Panc1 (cell line): ENCODE data around the gene GPC2.

Source experiments
- CTCF ChIP-seq: fragments of 450-650 bp; IDR thresholded peaks from 2 replicates; pipeline ENCODE4 v1.5.1; 2017; ENCODE audit warnings: mild to moderate bottlenecking
- POLR2AphosphoS5 ChIP-seq: IDR thresholded peaks from 2 replicates; pipeline ENCODE4 v1.6.1; 2012; ENCODE audit warnings: mild to moderate bottlenecking, low read depth, low read length, moderate library complexity
- SIN3A ChIP-seq: IDR thresholded peaks from 2 replicates; pipeline ENCODE4 v1.6.1; 2012; ENCODE audit warnings: low read depth, mild to moderate bottlenecking, low read length, moderate library complexity, borderline replicate concordance; ENCODE audit not compliant: insufficient read depth
- TCF7L2 ChIP-seq: IDR thresholded peaks from 2 replicates; pipeline ENCODE4 v1.6.1; 2011; ENCODE audit warnings: mild to moderate bottlenecking, low read depth, low read length, inconsistent platforms
- TF ChIP-seq, protein P1 (sequence below), 2 experiments: IDR thresholded peaks; 2 replicates each; pipeline ENCODE4 v1.6.1; 2011 to 2012; ENCODE audit warnings: low read depth in 2 of 2, control low read depth in 1 of 2, low read length in 1 of 2, mild to moderate bottlenecking in 1 of 2, moderate library complexity in 1 of 2; ENCODE audit not compliant: insufficient read depth in 1 of 2

GRCh38 chr7:100177045-100178001 is at the start of gene GPC2, which contains the start of gene STAG3:
- TF ChIP-seq CTCF (no peak), POLR2AphosphoS5 (peak; percentile 37; the same call in 1 of the 2 replicates), TCF7L2 (no peak), SIN3A (no peak)
- TF ChIP-seq, protein P1, sequence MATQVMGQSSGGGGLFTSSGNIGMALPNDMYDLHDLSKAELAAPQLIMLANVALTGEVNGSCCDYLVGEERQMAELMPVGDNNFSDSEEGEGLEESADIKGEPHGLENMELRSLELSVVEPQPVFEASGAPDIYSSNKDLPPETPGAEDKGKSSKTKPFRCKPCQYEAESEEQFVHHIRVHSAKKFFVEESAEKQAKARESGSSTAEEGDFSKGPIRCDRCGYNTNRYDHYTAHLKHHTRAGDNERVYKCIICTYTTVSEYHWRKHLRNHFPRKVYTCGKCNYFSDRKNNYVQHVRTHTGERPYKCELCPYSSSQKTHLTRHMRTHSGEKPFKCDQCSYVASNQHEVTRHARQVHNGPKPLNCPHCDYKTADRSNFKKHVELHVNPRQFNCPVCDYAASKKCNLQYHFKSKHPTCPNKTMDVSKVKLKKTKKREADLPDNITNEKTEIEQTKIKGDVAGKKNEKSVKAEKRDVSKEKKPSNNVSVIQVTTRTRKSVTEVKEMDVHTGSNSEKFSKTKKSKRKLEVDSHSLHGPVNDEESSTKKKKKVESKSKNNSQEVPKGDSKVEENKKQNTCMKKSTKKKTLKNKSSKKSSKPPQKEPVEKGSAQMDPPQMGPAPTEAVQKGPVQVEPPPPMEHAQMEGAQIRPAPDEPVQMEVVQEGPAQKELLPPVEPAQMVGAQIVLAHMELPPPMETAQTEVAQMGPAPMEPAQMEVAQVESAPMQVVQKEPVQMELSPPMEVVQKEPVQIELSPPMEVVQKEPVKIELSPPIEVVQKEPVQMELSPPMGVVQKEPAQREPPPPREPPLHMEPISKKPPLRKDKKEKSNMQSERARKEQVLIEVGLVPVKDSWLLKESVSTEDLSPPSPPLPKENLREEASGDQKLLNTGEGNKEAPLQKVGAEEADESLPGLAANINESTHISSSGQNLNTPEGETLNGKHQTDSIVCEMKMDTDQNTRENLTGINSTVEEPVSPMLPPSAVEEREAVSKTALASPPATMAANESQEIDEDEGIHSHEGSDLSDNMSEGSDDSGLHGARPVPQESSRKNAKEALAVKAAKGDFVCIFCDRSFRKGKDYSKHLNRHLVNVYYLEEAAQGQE (IDR thresholded peaks at IDR 0.05; ENCODE audit: insufficient read depth in 1 of 2, low read depth in 2 of 2, low read length in 1 of 2), result no peak
